Skeletal muscle satellite cell (primary cell): ENCODE results near the gene BIRC6.

Experiments used
- H3K27me3 ChIP-seq: 2 replicates; pipeline ENCODE4 v1.7.0; 2013; ENCODE audit warnings: low read length; ENCODE audit not compliant: control insufficient read depth, insufficient read depth
- H3K36me3 ChIP-seq: 2 replicates; pipeline ENCODE4 v1.7.0; 2013; ENCODE audit warnings: mild to moderate bottlenecking, control low read depth, low read length; ENCODE audit not compliant: insufficient read depth
- H3K4me1 ChIP-seq: 2 replicates; pipeline ENCODE4 v1.7.0; 2013; ENCODE audit warnings: low read length; ENCODE audit not compliant: control insufficient read depth, insufficient read depth
- H3K4me2 ChIP-seq: 2 replicates; pipeline ENCODE4 v1.7.0; 2013; ENCODE audit warnings: mild to moderate bottlenecking, low read length
- H3K4me3 ChIP-seq: 2 replicates; pipeline ENCODE4 v1.7.0; 2013; ENCODE audit warnings: low read length
- H3K9ac ChIP-seq: 2 replicates; pipeline ENCODE4 v1.7.0; 2013; ENCODE audit warnings: mild to moderate bottlenecking, low read depth, low read length, moderate library complexity
- H3K9me3 ChIP-seq: replicated peaks from 2 replicates; pipeline ENCODE4 v1.7.0; 2013; ENCODE audit warnings: mild to moderate bottlenecking, control low read depth, low read length

The BIRC6 gene

DNA sequence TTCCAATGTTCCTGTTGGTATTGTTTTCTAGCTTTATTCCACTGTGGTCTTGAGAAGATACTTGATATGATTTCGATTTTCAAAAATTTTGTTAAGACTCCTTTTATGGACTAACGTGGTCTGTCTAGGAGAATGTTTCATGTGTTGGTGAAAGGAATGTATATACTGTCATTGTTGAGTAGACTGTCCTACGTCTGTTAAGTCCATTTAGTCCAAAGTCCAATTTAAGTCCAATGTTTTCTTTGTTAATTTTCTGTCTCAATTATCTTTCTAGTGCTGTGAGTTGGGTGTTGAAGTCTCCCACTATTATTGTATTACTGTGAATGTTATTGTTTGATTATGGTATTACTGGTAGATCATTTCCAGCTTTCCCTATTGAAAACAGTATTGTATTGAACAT, 215.2 kb downstream of the BIRC6 start:
- Histone ChIP-seq H3K4me2 (no peak overlapping the region), H3K9ac (no peak overlapping the region), H3K36me3 (peaks cover 9% of the 10 kb centered on the region), H3K27me3 (no peaks in the 10 kb centered on the region), H3K9me3 (no peaks in the 10 kb centered on the region), H3K4me1 (no peaks in the 10 kb centered on the region), H3K4me3 (no peak overlapping the region)

GRCh38 chr2:32572737-32573136, 215.9 kb downstream of the BIRC6 start:
- H3K4me3 ChIP-seq, result no peak overlapping the region
- peaks cover 10% of the 10 kb centered on the region for H3K36me3 ChIP-seq
- no peaks in the 10 kb centered on the region for H3K27me3 ChIP-seq
- no peak overlapping the region for H3K9ac ChIP-seq
- H3K4me2 ChIP-seq, result no peak overlapping the region
- H3K9me3 ChIP-seq, result no peaks in the 10 kb centered on the region
- H3K4me1 ChIP-seq, result no peaks in the 10 kb centered on the region

DNA sequence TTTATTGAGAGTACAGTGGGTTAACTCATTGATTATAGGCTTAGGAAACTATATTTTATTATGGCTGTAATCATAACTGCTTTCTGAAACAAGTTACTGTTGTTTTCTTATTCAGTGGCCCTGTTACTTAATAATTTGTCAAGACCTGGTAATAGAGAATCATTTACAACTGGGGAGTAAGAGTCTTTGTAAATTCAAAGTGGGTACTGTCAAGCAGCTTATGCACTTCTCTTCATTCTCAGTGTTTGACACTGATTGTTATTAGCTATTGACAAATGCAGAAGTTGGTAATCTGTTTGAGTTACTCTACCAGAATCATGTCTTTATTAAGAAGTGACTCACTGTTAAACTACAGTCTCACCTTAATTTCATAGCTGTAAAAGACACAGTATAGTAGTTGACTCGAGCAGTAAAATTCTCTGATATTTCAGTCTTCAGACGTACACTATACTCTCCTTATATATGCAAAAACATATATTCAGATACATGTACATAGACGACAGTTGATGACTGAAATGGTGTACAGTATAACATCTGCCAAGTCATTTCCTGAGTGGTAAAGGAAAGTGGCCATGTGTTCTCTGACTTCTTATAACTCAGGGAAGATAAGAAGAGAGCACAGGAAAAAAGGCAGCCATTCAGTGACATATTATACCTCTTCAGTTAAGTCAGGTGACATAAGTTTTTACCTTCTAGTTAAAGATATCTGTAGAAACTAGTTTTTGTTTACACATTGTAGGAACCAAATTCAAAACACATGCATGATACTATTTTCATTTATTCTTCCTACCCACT, 235.0 kb downstream of the BIRC6 start:
- Histone ChIP-seq H3K36me3 (peaks cover 8% of the 10 kb centered on the region), H3K4me3 (no peak overlapping the region), H3K9ac (no peak overlapping the region), H3K4me1 (no peaks in the 10 kb centered on the region), H3K27me3 (no peaks in the 10 kb centered on the region), H3K4me2 (no peak overlapping the region), H3K9me3 (no peaks in the 10 kb centered on the region)

GRCh38 chr2:32594573-32594972, 237.8 kb downstream of the BIRC6 start:
- Histone ChIP-seq H3K27me3 (no peaks in the 10 kb centered on the region), H3K9ac (no peak overlapping the region), H3K4me2 (no peak overlapping the region), H3K4me1 (no peaks in the 10 kb centered on the region), H3K9me3 (no peaks in the 10 kb centered on the region), H3K4me3 (no peak overlapping the region), H3K36me3 (peaks cover 17% of the 10 kb centered on the region)

DNA sequence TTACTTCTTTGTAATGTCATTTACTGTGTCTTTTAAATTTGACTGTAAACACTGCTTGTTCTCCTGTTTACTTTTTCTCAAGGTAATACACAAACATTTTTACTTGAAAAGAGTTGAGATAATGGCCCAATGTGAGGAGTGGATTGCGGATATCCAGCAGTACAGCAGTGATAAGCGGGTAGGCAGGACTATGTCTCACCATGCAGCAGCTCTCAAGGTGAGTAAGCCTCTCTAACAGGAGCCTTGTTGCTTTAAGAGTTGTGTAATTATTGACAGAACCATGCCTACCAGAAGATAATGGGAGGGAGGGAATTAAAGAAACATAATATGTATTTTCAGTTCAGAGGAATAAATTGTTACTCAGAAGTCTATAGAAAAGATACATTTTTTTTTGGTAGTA, 254.5 kb downstream of the BIRC6 start:
- Histone ChIP-seq H3K4me2 (no peak overlapping the region), H3K4me1 (no peaks in the 10 kb centered on the region), H3K9ac (no peak overlapping the region), H3K4me3 (no peak overlapping the region), H3K9me3 (no peaks in the 10 kb centered on the region), H3K27me3 (no peaks in the 10 kb centered on the region), H3K36me3 (peaks cover 55% of the 10 kb centered on the region)

- H3K9ac ChIP-seq, result no peak overlapping the region
- no peaks in the 10 kb centered on the region for H3K4me1 ChIP-seq
- H3K4me2 ChIP-seq, result no peak overlapping the region
- H3K9me3 ChIP-seq, result no peaks in the 10 kb centered on the region
- peaks cover 55% of the 10 kb centered on the region for H3K36me3 ChIP-seq
- no peaks in the 10 kb centered on the region for H3K27me3 ChIP-seq
- H3K4me3 ChIP-seq, result no peak overlapping the region
Measured at GRCh38 chr2:32611771-32612170, 254.9 kb downstream of the BIRC6 start.

- H3K9me3 ChIP-seq, result no peaks in the 10 kb centered on the region
- no peak overlapping the region for H3K4me3 ChIP-seq
- H3K36me3 ChIP-seq, result peaks cover 57% of the 10 kb centered on the region
- H3K27me3 ChIP-seq, result no peaks in the 10 kb centered on the region
- H3K9ac ChIP-seq, result no peak overlapping the region
- H3K4me2 ChIP-seq, result no peak overlapping the region
- H3K4me1 ChIP-seq, result no peaks in the 10 kb centered on the region
Measured at GRCh38 chr2:32614084-32614483, 257.3 kb downstream of the BIRC6 start.

DNA sequence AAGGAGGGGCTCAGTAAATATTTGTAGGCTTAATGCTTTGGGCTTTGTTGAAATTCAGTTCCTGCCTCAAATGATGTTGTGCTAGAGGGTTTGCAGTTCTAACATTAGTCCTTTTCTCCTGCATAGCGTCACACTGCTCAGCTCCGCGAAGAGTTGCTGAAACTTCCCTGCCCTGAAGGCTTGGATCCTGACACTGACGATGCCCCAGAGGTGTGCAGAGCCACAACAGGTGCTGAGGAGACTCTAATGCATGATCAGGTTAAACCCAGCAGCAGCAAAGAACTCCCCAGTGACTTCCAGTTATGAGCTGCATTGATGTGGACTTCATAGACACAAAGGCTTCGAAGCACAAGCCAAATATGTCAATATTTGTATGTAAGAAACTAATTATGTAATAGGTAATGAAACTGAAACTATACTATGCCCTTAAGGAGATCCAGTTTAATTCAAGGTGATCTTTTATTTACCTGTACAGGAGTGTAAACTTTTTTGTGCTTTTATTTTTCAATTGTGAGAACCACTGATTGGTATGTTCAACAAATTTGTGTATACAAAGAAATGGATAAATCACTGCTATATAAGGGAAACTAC, 260.9 kb downstream of the BIRC6 start:
- H3K9ac ChIP-seq, result no peak overlapping the region

DNA sequence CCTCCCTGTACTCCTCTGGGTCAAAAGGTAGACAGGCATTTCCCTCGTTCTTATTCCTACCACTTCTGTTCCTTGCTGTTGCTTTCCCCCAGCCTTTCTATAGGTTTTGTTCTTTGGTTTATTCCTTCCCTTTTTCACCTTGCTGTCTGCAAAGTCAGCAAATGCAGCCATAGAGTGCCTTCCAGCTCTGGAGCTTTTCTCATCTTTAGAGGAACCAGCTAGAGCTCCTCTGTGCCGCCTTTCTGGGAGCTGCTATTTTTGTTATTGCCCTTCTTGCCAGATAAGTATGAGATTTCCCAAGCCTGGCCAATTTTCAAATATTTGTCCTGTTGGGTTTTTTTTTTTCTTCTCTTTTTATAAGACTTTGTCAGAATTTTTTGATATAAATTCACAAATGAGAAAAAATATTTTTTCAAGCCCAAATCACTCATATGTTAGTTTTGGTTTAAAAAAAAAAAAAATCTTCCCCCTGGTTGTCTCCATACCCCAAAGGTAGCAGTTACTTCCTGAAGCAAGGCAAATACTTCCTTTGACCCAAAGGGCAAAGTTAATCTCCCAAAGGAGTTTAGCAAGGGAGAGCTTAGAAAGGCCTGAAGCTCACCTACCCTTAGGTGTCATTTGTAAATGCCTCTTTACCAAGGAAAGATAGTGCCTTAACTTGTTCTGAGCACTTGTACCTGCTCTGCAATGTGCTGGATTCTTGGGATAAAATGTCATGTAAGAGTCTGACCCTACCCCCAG, 265.9 kb downstream of the BIRC6 start:
- Histone ChIP-seq H3K4me2 (no peak overlapping the region), H3K9me3 (no peaks in the 10 kb centered on the region), H3K27me3 (no peaks in the 10 kb centered on the region), H3K9ac (no peak overlapping the region), H3K4me3 (no peak overlapping the region), H3K36me3 (peaks cover 34% of the 10 kb centered on the region), H3K4me1 (no peaks in the 10 kb centered on the region)

More for the DNA sequence above, 260.9 kb downstream of the BIRC6 start:
- H3K36me3 ChIP-seq, result peaks cover 64% of the 10 kb centered on the region
- H3K4me3 ChIP-seq, result no peak overlapping the region
- no peak overlapping the region for H3K4me2 ChIP-seq
- H3K4me1 ChIP-seq, result no peaks in the 10 kb centered on the region
- H3K27me3 ChIP-seq, result no peaks in the 10 kb centered on the region
- no peaks in the 10 kb centered on the region for H3K9me3 ChIP-seq

- Histone ChIP-seq H3K9ac (no peak overlapping the region), H3K27me3 (no peaks in the 10 kb centered on the region), H3K36me3 (peaks cover 28% of the 10 kb centered on the region), H3K4me2 (no peak overlapping the region), H3K9me3 (no peaks in the 10 kb centered on the region), H3K4me3 (no peak overlapping the region), H3K4me1 (no peaks in the 10 kb centered on the region)
Measured at GRCh38 chr2:32623311-32623706, 266.5 kb downstream of the BIRC6 start.

DNA sequence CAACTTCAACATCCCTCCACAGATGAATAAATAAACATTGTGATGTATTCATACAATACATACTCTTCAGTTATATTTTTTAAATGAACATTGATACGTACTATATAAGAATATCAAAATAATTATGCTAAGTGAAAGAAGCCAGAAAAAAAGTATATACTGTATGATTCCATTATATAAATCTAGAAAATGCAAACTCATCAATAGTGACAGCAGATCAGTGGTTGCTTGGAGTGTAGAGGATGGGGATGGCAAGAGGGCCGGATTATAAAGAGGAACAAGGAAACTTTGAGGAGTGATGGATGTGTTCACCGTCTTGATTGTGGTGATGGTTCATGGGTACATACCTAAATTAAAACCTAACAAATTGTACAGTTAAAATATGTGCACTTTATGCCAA, 268.0 kb downstream of the BIRC6 start:
- H3K4me1 ChIP-seq, result peaks cover 3% of the 10 kb centered on the region
- no peak overlapping the region for H3K4me2 ChIP-seq
- H3K4me3 ChIP-seq, result no peak overlapping the region
- no peaks in the 10 kb centered on the region for H3K9me3 ChIP-seq
- peaks cover 14% of the 10 kb centered on the region for H3K36me3 ChIP-seq
- H3K9ac ChIP-seq, result no peak overlapping the region
- no peaks in the 10 kb centered on the region for H3K27me3 ChIP-seq
